ENCODE results near the gene LEMD2. TPM values are rescaled to one million over a fixed set of nuclear protein-coding genes. Genes with fewer than 3 reads are reported as not detected.

The LEMD2 gene
- total RNA-seq, 2 donors from 2014 or later: 57.4 to 77.2 TPM

DNA sequence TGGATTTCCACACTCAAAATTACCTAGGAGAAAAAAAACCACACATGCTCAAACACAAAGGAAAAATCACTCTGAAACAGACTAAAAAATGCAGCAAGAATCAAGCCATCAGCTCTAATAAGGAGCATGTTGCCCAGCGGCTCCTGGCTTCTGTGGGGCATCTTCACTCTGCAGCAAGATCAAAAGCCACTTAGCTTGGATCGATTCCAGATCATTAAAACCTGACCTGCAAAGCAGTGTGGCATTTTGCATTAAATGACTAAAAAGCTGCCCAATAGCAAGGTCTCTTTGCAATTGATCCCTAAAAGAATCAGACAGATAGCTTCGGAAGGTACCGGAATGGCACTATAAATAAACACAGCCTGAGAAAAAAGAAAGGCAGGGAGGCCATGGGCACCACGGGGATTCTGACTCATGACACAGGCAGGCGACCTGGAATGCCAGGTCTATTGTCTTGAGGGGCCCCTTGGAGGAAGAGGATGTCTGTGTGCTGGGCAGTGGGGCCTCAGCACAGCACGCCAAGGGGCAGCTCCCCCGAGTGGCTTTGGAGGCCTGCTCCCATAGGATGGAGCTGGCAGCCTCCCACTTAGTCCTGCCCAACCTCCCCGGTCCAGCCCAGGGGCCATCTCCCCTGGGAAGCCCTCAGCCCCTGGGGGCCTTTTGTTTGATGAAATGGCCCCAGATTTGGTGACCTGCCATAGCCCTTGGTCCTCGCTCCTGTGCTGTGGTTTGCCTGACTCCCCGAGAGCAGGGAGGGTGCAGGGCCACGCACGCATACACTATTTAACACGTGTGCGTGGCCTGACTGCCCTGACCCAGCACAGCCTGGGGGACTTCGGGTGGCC lies 7.6 kb downstream of the LEMD2 start:
- Histone ChIP-seq H3K27ac (no peak overlapping the region), H3K27me3 (replicated peaks; ENCODE audit: insufficient read depth) (no peaks in the 10 kb centered on the region), H3K9me3 (no peaks in the 10 kb centered on the region), H3K4me1 (ENCODE audit: control insufficient read depth in 1 of 2, low read depth in 2 of 2) (peaks cover 12 to 24% of the 10 kb centered on the region in 2 donors), H3K36me3 (peaks cover 65% of the 10 kb centered on the region), H3K4me3 (no peak overlapping the region)
- ATAC-seq (ENCODE audit: insufficient number of reproducible peaks, low FRiP score, low read depth) (no peak), DNase-seq (ENCODE audit: low spot score) (no peak)
- TF ChIP-seq, protein P1, sequence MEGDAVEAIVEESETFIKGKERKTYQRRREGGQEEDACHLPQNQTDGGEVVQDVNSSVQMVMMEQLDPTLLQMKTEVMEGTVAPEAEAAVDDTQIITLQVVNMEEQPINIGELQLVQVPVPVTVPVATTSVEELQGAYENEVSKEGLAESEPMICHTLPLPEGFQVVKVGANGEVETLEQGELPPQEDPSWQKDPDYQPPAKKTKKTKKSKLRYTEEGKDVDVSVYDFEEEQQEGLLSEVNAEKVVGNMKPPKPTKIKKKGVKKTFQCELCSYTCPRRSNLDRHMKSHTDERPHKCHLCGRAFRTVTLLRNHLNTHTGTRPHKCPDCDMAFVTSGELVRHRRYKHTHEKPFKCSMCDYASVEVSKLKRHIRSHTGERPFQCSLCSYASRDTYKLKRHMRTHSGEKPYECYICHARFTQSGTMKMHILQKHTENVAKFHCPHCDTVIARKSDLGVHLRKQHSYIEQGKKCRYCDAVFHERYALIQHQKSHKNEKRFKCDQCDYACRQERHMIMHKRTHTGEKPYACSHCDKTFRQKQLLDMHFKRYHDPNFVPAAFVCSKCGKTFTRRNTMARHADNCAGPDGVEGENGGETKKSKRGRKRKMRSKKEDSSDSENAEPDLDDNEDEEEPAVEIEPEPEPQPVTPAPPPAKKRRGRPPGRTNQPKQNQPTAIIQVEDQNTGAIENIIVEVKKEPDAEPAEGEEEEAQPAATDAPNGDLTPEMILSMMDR (IDR thresholded peaks at IDR 0.05): no peak

DNA sequence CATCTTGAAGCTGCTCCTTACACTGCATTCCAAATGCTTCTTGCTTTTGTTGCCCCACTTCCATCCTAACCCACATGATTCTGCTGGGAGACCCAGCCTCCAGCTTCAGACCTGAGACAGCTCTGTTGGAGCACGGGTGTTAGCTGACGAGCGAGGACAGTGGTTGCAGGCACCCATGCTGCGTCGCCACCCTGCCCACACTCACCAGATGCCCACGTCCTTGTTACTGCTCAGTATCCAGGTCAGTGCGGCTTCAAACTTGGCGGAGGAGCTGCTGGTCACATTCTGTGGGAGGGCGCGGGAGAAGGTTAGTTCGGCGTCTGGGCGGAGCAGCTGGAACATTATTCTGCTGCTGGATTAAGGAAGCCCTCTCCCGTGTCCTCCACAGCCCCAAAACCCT lies 9.0 kb downstream of the LEMD2 start:
- H3K9me3 ChIP-seq: no peaks in the 10 kb centered on the region
- no peak overlapping the region for H3K4me3 ChIP-seq
- DNase-seq (ENCODE audit: low spot score) (no peak), ATAC-seq (ENCODE audit: insufficient number of reproducible peaks, low FRiP score, low read depth) (no peak)
- H3K27ac ChIP-seq: no peak overlapping the region
- TF ChIP-seq, protein P1 (IDR thresholded peaks at IDR 0.05): no peak
- peaks cover 5 to 10% of the 10 kb centered on the region in 2 donors for H3K4me1 ChIP-seq (ENCODE audit: control insufficient read depth in 1 of 2, low read depth in 2 of 2)
- peaks cover 80% of the 10 kb centered on the region for H3K36me3 ChIP-seq
- no peaks in the 10 kb centered on the region for H3K27me3 ChIP-seq (replicated peaks; ENCODE audit: insufficient read depth)

DNA sequence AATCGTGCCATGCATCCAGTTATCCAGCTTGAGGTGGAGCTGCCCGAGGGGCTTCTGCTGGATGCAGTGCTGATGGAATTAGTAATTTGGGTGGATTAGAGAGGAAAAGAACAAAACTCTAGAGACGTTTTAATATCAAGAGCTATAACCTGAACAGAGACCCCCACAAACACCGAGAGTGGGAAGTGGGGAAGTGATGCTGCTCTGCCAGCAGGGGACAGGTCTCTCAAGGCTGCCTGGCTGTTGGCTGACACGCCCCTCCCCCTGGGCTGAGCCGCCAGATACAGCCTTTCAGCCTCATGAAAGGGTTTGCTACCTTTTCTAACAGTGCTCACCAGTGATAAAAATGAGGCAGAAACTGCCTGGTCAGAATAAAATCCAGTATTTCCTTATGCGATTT lies 9.6 kb downstream of the LEMD2 start:
- H3K36me3 ChIP-seq: peaks cover 81% of the 10 kb centered on the region
- DNase-seq (ENCODE audit: low spot score) (no peak), ATAC-seq (ENCODE audit: insufficient number of reproducible peaks, low FRiP score, low read depth) (no peak)
- no peak overlapping the region for H3K27ac ChIP-seq
- H3K4me3 ChIP-seq: no peak overlapping the region
- no peaks in the 10 kb centered on the region for H3K9me3 ChIP-seq
- TF ChIP-seq, protein P1 (IDR thresholded peaks at IDR 0.05): no peak
- no peaks in the 10 kb centered on the region for H3K27me3 ChIP-seq (replicated peaks; ENCODE audit: insufficient read depth)
- peaks cover 5 to 9% of the 10 kb centered on the region in 2 donors for H3K4me1 ChIP-seq (ENCODE audit: control insufficient read depth in 1 of 2, low read depth in 2 of 2)

DNA sequence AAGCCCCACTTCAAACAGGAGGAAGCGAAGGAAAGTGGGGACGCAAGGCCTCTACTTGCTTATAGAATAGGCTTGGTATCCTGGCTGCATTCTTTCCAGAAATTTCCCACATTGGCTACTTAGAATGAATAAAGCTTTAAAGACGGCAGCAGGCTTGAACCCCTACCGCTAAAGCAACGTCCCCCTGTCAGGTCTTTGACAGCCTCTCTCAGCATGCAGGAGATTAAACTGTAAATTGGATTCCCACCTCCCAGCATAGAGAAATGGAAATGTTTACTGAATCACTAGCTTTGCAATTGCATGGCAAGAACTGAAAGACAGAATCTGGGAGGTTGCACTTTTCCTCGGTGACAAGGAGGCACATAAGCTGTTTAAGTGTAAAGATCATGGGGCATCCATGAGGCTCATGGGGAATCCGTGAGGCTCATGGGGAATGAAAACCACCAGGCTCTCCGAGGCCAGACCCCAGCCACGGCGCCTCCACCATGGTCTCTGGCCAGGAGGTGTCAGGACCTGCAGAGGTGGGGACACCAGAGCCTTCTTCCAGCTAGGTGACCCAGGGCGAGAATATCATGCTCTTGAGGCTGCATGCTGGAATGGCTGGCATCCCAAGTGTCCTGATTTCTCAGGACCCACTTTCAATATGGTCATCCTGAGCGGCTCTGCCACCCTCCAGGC lies 10.3 kb downstream of the LEMD2 start:
- ATAC-seq (ENCODE audit: insufficient number of reproducible peaks, low FRiP score, low read depth) (no peak), DNase-seq (ENCODE audit: low spot score) (no peak)
- Histone ChIP-seq H3K36me3 (peaks cover 82% of the 10 kb centered on the region), H3K9me3 (no peaks in the 10 kb centered on the region), H3K4me1 (ENCODE audit: control insufficient read depth in 1 of 2, low read depth in 2 of 2) (peaks cover 5 to 9% of the 10 kb centered on the region in 2 donors), H3K27ac (no peak overlapping the region), H3K4me3 (no peak overlapping the region), H3K27me3 (replicated peaks; ENCODE audit: insufficient read depth) (no peaks in the 10 kb centered on the region)
- TF ChIP-seq, protein P1 (IDR thresholded peaks at IDR 0.05): no peak
